ENCODE data around the gene ERCC4.
"Not testable (repeated sequence)": the region's sequence is repeated elsewhere in the genome, so short reads cannot be mapped to it uniquely, and the experiment has no call there.

Gene ERCC4

DNA sequence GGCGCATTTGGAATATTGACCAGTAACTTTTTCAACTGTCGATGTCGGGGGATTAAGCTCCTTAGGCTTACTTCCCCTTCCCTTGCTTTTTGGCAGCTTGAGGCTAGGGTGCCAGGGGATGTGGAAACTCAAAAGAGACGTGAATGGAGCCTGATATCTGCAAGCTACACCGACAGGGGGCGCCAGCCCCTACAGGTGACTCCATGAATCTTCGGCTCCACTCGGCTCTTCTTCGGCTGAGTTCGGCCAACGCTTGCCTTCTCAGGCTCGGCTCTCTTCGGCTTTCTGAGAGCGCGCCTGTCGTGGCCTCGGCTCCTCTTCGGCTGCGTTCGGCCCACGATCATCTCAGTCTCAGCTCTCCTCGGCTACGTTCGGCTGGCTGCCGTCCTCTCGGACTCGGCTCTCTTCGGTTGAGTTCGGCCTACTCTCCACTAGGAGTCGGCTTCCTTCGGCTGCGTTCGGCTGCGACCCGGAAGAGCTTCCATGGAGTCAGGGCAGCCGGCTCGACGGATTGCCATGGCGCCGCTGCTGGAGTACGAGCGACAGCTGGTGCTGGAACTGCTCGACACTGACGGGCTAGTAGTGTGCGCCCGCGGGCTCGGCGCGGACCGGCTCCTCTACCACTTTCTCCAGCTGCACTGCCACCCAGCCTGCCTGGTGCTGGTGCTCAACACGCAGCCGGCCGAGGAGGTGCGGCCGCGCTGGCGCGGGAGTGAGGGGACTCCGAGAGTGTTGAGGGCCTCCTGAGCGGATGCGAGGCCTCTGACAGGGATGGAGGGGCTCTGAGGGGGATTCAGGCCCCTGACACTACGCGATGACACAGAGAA lies at the start of gene ERCC4:
TSS of gene ERCC4 (plus strand) at position 472 of the 827 bp plus-strand sequence. CDS start at position 484, 12 bp downstream.
- peak; percentile 99 for DNase-seq (ENCODE audit: low read depth)

DNA sequence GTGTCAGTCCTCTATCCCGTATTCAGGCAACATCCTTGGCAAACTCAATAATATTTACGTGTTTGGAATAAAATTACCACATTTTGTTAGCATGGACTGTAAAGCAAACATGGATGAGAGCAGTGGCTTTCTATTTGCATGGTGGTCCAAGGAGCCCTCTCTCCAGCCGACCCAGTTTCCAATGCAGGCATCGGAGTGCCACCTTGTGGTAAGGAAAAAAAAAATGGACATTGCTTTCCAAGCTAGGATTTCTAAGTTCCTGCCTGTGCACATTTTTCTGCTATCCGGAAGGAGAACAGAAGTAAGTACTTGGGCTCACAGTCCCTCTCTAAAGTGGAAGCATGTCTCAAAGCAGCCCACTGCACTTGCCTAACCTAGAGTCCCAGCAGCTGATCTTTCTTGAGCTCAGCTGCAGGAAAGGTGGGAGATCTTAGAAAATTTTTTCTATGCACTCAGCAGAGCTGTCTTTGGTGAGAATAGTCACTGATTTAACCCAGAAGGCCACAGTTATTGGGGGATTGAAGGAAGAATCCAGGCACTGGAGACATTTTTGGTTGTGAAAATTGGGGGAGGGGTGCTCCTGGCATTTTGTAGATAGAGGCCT lies 46.0 kb upstream of the ERCC4 start:
- peak; percentile 20 for DNase-seq (ENCODE audit: low read depth)

DNA sequence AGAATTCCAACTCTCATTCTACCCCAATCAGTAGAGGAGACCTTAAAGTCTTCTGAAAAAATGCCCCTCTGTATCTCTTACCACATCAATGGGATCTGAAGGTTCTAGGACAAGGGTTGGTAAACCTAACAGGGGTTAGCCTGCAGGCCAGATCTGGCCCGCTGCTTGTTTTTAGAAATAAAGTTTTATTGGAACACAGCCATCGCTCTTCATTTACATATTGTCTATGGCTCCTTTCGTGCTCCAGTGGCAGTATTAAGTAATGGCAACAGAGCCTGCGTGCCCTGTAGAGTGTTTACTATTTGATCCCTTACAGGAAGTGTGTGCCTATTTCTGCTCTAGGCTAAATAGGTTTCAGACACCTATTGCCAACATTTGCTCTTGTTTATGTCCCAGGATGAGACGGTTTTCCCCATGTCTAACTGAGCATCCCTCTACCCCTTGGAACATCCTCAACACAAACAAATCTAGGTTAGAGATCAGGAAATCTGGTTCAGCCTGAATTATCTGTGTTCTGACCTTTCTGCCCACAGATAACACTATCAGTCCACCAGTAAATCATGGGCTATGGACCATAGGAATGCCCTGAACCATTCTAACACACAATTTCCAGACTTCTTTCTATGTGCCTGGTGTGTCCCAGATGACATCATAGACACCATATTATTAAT lies 44.2 kb upstream of the ERCC4 start:
- no peak for DNase-seq (ENCODE audit: low read depth)

DNA sequence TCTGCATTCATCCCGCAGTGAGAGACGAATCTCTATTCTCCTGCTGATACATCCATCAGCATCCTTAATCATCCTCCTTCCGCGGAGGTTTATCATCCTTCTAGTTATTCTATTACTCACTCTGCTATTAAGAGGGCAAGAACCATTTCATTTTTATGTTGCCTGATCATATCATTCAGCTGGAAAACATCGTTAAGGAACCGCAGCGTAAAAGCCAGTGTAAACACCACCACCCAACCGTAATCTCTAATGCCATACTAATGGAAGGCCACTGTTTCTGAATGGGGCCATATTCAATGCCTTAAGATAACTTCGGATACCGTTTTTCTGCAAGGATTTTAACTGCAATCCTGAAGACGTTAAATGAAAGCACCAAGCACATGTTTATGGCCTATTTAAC lies 36.7 kb upstream of the ERCC4 start:
- DNase-seq (ENCODE audit: low read depth): peak; percentile 70

DNA sequence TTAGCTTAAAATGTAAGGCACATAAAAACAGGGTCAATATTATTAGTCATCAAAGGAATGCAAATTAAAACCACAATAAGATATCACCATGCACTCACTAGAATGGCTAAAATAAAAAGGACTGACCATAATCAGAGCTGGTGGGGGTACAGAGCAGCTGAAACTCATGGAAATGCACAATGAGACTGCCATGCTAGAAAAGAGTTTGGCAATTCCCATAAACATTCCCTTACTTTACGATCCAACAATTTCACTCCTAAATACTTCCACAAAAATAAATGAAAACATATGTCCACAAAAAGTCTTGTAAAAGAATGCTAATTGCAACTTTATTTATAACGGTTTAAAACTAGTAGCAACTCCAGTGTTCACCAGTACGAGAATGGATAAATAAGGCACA lies 36.1 kb upstream of the ERCC4 start:
- DNase-seq (ENCODE audit: low read depth): peak; percentile 75

DNA sequence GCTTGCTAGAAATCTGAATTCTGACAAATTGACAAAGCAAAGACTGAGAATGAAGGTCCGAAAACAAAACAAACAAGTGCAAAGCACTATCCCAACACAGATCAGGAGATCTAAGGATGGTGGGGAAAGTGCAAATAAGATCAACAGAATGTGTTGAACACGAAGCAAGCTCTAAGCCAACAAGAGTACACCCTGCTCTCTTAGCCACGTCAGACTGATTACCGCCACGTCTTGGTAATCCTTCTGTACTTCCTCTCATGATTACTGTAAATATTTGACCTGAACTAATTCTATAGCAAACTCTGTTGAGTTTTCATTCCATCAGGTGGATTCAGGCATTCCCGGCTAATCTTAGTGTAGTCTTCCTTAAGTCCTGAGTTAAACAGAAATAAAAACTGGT lies 34.3 kb upstream of the ERCC4 start:
- DNase-seq (ENCODE audit: low read depth): no peak

DNA sequence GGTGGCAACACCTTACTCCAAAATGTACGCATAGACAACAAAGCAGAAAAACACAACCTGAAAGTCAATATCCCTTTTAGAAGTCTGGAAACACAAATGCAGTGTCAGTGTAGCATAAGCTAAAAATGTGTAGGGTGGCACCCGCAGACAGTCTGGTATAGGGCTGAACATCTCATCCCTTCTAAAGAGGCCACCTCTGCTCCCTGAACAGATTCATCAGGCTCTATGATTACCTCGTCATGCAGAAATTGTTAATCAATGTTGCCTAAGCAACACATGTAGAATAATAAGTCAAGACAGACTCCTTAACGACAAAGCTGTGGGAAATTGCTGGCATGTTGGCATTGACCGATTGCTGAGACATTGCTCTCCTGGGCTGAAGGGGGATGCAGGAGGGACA lies 33.3 kb upstream of the ERCC4 start:
- no peak for DNase-seq (ENCODE audit: low read depth)

DNA sequence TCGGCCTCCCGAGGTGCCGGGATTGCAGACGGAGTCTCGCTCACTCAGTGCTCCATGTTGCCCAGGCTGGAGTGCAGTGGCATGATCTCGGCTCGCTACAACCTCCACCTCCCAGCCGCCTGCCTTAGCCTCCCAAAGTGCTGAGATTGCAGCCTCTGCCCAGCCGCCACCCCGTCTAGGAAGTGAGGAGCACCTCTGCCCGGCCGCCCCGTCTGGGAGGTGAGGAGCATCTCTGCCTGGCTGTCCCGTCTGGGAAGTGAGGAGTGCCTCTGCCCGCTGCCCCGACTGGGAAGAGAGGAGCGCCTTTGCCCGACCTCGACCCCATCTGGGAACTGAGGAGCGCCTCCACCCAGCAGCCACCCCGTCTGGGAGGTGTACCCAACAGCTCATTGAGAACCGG lies 30.6 kb upstream of the ERCC4 start:
- not testable (repeated sequence) for DNase-seq (ENCODE audit: low read depth)

DNA sequence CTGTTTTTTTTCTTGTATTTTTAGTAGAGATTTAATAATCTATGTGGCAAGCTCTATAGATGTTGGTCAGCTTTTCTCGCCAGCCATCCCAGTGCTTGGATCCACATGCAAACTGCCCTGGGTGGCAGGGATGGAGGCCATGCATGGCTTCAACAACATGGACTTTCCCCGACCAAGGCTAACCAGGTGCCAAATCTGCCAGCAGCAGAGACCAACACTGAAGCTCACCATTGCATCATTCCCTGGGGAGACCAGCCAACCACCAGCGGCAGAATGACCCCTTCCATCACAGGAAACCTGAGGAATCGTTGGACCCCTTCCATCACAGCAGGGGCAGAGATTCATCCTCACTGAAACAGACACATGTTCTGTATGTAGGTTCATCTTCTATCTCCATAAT lies 27.7 kb upstream of the ERCC4 start:
- DNase-seq (ENCODE audit: low read depth): no peak

DNA sequence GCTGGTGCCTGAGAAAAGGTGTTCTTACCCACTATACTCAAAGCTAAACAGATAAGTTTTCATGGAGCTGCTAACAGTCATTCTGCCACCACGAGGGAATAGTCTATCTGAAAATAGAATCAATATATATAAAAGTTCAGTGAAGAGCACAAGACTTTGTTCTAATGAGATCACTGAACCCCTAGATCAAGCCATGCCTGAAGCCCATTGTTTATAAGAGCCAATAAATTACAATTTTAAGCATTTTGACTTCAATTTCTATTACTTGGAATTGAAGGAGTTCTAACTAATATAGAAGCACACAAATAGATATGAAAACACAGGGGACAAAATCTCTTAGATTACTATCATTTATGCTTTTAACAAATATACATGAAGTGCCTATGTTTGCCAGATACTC lies 24.4 kb upstream of the ERCC4 start:
- DNase-seq (ENCODE audit: low read depth): no peak

DNA sequence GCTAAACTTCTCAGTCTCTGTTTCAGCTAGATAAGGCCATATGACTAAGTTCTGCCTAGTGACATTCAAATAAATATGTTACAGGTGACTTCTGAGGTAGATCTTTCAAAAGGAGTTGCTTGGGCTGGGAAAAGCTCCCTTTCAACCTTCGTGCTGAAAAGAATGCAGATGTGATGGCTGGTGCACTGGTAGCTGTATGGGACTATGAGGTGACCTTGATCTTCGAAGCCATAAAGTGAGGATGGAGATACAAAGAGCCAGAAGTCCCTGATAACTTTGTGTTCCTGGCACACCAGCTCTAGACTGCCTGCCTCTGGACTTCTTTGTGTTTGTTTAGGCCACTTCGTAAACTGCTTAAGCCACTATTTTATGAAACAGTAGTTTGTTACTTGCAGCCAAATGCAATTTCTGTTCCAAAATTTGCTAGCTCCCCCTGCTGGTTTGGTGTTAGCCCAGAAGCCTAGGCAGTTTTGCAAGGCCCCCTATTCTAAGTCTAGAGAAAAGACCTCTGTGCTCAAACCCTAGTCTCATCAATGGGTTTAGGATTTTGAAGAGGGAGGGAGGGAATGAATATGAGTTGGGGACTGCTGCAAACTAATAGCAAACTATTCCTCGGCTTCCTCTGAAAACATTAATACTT lies 23.3 kb upstream of the ERCC4 start:
- peak; percentile 10 for DNase-seq (ENCODE audit: low read depth)

DNA sequence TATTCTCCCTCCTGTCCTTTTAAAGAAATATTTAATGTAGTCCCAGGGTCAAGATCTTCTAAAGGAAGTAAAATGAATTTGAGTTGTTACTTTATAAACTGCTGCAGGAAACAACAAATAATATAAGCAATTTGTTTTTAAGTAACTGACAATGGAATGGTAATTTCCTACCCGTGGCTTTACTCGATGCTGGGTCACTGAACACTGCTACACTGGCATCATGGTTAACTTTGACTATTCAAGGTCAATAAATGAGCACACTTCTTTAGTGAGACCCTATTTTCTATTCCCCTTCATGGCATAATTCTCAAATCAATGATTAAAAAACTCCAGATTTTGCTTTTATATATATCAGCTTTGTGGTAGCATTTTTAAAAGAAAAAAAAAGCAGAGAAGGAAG lies 22.1 kb upstream of the ERCC4 start:
- no peak for DNase-seq (ENCODE audit: low read depth)

DNA sequence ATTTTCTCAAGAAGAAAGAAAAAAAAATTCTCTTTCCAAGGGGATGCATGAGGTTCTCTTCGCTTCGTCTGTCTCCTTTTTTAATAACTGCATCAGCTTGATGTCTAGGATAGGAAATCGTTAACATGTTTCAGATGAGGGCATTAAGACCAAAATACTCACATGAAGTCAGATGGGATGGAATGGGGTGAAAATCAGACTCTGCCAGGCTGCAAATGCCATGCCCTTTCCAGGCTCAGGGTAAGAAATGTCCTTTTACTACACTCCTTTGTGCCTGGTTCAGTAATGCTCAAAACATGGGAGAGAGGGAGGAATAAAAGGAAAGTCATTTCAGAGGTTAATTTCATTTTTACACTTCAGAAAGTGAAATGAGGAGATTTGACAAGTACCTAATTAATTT lies 21.7 kb upstream of the ERCC4 start:
- DNase-seq (ENCODE audit: low read depth): no peak

DNA sequence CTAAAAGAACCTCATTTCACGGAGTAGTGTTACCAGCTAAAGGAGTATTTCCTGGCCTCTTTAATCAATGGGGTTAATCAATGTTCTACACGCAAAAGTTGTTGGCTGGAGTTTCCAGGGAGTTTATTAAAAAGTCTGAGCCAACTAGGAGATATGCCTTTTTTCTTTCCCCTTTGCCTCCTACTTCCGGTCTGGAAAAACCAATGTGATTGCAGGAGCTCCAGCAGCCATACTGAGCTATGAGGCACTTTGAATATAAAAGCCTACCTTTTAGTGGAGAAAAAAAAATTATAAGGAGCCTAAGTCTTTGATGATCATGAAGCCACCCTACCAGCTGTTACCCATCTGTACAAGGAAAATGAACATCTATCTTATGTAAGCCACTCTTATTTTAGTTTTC lies 17.9 kb upstream of the ERCC4 start:
- no peak for DNase-seq (ENCODE audit: low read depth)

DNA sequence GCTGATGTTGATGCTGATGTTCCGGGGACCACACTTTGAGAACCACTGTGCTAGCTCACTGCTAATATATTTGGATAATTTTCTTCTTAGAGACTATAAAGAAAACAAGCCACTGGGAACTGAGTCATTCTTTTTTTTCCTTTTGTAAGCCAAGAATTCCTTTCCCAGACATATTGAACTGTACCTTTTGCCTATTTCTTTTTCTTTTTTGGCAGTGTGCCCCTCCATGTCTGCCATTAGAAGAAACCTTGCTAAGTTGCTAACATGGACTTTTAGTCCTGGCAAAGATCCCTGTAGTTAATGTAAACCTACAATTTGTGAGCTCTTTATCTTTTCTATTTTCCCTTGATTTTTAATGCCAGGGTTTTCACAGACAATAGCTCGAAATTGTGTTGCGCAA lies 17.3 kb upstream of the ERCC4 start:
- peak; percentile 30 for DNase-seq (ENCODE audit: low read depth)

DNA sequence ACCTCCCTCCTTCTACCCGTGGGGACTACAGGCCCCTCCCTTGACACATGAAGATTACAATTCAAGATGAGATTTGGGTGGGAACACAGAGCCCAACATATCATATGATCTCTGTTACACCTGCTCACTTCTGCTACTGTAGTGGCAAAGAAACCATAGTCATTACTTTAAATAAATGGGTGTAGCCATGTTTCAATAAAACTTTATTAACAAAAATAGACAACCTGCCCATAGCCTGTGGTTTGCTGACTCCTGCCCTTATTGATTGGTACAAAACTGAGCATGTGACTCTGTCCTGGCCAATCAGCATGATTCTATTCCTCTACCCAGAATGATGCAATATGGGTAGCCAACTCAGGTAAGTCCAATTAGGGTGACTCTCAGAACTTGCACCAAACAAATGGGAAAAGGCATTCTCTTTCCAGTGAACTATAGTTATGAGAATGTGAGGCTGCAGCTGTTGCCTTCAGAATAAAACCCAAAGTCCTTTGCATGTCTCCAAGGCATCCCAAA lies 15.7 kb upstream of the ERCC4 start:
- DNase-seq (ENCODE audit: low read depth): no peak

DNA sequence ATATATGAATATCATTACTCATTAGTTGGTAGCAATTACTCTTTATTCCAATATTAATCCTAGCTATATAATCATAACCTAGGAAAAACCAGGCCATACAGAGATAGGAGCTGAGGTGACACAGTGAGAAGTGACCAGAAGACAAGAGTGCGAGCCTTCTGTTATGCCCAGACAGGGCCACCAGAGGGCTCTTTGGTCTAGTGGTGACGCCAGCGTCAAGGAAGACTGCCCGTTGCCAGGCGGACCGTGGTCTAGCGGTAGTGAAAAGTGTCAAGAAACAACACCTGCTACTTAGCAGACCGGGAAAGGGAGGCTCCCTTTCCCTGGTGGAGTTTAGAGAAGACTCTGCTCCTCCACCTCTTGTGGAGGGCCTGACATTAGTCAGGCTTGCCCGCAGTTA lies 15.1 kb upstream of the ERCC4 start:
- not testable (repeated sequence) for DNase-seq (ENCODE audit: low read depth)

DNA sequence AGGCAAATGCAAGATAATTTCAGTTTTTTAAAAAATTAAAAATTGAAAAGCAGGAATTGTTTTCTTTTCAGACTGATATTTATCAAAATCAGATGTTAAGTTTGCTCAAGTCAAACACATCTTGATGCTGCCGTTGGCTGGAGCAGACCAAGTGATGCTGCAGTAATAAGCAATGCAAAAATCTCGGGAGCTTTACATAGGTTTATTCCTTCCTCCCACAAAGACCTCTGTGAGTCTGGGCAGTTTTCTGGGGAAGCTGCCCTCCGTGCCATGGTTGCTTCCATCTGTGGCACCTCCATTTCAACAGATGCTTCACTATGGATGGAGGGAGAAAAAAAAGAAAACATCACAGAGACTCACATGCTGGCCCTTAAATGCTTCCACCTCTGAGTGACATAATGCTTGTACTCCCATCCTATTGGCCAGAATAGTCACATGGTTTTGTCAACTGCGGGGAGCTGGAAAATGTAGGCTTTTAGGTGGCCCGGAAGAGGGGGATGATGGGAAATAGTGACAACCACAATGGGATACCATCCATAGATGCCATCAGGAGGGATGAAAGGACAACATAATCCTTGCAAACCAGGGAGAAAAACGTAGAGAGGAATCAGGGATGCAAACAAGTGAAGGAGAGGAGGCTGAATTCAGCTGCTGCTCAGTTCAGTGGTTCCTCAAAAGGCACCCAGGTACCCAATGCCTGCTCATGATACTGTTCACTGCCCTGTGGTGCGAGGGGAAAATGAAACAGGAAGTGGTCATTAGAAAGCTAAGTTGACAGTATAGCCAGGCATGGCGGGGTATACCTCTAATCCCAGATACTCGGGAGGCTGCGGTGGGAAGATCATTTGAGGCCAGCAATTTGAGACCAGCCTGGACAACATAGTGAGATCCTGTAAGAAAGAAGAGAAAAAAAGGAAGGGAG lies 13.5 kb upstream of the ERCC4 start:
- no peak for DNase-seq (ENCODE audit: low read depth)

DNA sequence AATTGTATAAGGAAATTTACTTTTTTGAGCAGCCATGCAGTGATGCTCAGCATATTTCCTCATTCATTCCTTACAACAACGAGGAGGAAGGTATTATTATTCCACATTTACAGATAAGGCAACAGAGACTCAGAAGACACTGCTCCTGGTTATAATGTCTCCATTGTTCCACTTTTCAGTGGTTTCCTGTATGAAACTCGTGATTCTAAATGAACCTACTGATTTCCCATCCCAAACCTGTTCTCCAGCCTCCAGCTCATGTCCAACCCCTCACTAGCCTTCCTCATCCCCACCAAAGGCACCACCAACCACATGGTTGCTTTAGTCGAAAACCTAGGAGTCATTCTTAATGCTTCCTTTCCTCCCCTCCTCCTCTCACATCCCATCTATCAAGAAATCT lies 12.5 kb upstream of the ERCC4 start:
- no peak for DNase-seq (ENCODE audit: low read depth)

DNA sequence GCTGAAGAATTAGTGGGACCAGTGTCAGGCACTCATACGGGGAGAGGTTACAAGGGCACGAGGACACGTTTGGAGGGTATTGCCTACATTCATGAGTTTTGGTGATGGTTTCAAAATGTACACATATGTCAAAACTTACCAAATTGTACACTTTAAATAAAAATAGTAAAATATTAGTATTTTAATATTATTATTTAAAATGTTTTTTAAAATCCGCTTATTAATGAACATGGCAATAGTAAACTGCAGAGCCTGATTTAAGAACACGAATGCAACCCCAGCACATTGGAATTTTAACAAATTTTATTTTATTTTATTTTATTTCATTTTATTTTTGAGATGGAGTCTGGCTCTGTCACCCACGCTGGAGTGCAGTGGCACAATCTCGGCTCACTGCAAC lies 10.9 kb upstream of the ERCC4 start:
- no peak for DNase-seq (ENCODE audit: low read depth)

DNA sequence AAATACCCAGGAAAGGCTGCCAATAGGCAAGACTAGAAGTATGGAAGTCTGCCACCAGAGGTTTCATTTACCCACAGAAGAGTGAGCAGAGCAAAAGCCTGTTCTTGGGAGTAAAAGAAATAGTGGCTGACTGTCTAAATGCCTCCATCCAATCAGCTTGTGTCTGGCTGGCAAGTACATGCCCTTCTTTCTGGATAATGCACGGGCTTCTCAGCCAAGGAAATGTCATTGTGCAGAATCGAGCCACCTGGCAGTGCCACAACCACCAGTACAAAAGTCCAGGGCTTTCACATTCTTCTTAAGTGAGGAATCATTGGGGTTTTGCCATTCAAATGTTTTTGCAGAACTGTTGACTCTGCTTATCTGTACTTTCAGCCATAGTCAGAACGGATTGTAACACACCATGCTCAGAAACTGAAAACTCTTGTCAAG lies 10.1 kb upstream of the ERCC4 start:
- peak; percentile 24 for DNase-seq (ENCODE audit: low read depth)

Data from EH (cell line).